Thoracic aorta (tissue), 2 donors: Measurements from ENCODE around the gene GDE1. TPM values are rescaled to one million over a fixed set of nuclear protein-coding genes. Genes with fewer than 3 reads are reported as not detected.
"Not testable (repeated sequence)": the region's sequence is repeated elsewhere in the genome, so short reads cannot be mapped to it uniquely, and the experiment has no call there.

Source experiments
- ATAC-seq: fragments of 150-250 bp; one replicate; pipeline ENCODE4 v1.8.0; 2017; ENCODE audit warnings: low read depth; ENCODE audit not compliant: insufficient number of reproducible peaks, low FRiP score
- DNase-seq: peaks from one replicate; pipeline ENCODE4 v3.0.0-alpha.2; 2020; ENCODE audit warnings: low spot score
- H3K27ac ChIP-seq, 2 donors: fragments of 200-600 bp; sonication (generic); 1 replicate in 1 of 2; 2 replicates in 1 of 2; pipeline ENCODE4 v1.5.1; 2016; ENCODE audit warnings: mild to moderate bottlenecking in 2 of 2, moderate library complexity in 2 of 2
- H3K27me3 ChIP-seq: fragments of 200-600 bp; sonication (generic); replicated peaks from 2 replicates; pipeline ENCODE4 v1.6.0; 2016; ENCODE audit warnings: mild to moderate bottlenecking; ENCODE audit not compliant: insufficient read depth
- H3K36me3 ChIP-seq: fragments of 200-600 bp; sonication (generic); one replicate; pipeline ENCODE4 v1.5.1; 2016
- H3K4me1 ChIP-seq, 2 donors: fragments of 200-600 bp; sonication (generic); 1 replicate in 1 of 2; 2 replicates in 1 of 2; pipeline versions ENCODE4 v1.5.1 to v1.6.0; 2016; ENCODE audit warnings: low read depth in 2 of 2, mild to moderate bottlenecking in 1 of 2; ENCODE audit not compliant: control insufficient read depth in 1 of 2
- H3K4me3 ChIP-seq: fragments of 200-600 bp; sonication (generic); 2 replicates; pipeline ENCODE4 v1.5.1; 2016; ENCODE audit warnings: mild to moderate bottlenecking
- H3K9me3 ChIP-seq: fragments of 200-600 bp; sonication (generic); 2 replicates; pipeline ENCODE4 v1.5.1; 2016
- total RNA-seq, 2 donors: library from RNA; depleted of rRNA; stranded (reverse); fragments of >200 nt; gene quantifications; one replicate each; pipeline versions ENCODE4 v1.1.0 to v1.2.3, GENCODE V29; 2016
- TF ChIP-seq, protein P1 (sequence below): fragments of 200-600 bp; sonication (generic); IDR thresholded peaks from one replicate; pipeline ENCODE4 v1.5.1; 2019; ENCODE audit warnings: antibody characterized with exemption

GDE1 gene
- total RNA-seq, 2 donors from 2014 or later, result 47.8 to 49.7 TPM

DNA sequence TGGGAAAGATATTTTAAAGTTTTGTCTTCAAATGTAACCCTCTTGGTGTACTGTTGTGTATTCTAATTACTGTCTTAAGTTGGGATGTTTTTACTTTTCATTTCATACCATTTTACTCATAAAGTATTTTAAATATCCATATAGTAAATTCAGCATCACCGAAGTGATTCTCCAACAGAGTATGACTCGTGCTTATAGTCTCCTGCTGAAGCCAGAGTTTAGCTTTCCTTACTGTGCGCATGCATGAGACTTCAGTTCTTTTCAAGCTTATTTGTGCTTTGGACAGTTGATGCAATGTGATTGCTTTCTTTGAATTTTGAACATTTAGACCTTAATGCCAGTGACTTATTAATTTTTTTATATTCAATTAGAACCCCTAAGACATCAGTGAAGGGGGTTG, 26.2 kb upstream of the GDE1 start:
- no peaks in the 10 kb centered on the region for H3K9me3 ChIP-seq
- H3K36me3 ChIP-seq, result peaks cover 19% of the 10 kb centered on the region
- no peaks in the 10 kb centered on the region for H3K4me1 ChIP-seq
- DNase-seq, result no peak
- H3K4me3 ChIP-seq, result no peak overlapping the region
- TF ChIP-seq, protein P1, sequence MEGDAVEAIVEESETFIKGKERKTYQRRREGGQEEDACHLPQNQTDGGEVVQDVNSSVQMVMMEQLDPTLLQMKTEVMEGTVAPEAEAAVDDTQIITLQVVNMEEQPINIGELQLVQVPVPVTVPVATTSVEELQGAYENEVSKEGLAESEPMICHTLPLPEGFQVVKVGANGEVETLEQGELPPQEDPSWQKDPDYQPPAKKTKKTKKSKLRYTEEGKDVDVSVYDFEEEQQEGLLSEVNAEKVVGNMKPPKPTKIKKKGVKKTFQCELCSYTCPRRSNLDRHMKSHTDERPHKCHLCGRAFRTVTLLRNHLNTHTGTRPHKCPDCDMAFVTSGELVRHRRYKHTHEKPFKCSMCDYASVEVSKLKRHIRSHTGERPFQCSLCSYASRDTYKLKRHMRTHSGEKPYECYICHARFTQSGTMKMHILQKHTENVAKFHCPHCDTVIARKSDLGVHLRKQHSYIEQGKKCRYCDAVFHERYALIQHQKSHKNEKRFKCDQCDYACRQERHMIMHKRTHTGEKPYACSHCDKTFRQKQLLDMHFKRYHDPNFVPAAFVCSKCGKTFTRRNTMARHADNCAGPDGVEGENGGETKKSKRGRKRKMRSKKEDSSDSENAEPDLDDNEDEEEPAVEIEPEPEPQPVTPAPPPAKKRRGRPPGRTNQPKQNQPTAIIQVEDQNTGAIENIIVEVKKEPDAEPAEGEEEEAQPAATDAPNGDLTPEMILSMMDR, result no peak
- ATAC-seq, result no peak
- H3K27me3 ChIP-seq, result no peaks in the 10 kb centered on the region
- H3K27ac ChIP-seq, result no peak overlapping the region

DNA sequence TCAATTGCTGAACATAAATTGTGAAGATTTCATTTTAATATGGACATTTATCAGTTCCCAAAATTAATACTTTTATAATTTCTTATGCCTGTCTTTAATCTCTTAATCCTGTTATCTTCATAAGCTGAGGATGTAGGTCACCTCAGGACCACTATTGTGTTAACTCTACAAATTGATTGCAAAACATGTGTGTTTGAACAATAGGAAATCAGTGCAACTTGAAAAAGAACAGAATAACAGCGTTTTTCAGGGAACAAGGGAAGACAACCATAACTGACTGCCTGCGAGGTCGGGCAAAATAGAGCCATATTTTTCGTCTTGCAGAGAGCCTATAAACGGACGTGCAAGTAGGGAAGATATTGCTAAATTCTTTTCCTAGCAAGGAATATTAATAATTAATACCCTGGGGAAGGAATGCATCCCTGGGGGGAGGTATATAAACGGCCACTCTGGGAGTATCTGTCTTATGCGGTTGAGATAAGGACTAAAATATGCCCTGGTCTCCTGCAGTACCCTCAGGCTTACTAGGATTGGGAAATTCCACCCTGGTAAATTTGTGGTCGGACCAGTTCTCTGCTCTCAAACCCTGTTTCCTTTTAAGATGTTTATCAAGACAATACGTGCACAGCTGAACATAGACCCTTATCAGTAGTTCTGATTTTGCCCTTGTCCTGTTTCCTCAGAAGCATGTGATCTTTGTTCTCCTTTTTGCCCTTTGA, 21.5 kb upstream of the GDE1 start:
- DNase-seq, ATAC-seq, H3K27ac ChIP-seq, H3K4me1 ChIP-seq, H3K4me3 ChIP-seq, H3K27me3 ChIP-seq, H3K9me3 ChIP-seq: not testable (repeated sequence)
- peaks cover 31% of the 10 kb centered on the region for H3K36me3 ChIP-seq

DNA sequence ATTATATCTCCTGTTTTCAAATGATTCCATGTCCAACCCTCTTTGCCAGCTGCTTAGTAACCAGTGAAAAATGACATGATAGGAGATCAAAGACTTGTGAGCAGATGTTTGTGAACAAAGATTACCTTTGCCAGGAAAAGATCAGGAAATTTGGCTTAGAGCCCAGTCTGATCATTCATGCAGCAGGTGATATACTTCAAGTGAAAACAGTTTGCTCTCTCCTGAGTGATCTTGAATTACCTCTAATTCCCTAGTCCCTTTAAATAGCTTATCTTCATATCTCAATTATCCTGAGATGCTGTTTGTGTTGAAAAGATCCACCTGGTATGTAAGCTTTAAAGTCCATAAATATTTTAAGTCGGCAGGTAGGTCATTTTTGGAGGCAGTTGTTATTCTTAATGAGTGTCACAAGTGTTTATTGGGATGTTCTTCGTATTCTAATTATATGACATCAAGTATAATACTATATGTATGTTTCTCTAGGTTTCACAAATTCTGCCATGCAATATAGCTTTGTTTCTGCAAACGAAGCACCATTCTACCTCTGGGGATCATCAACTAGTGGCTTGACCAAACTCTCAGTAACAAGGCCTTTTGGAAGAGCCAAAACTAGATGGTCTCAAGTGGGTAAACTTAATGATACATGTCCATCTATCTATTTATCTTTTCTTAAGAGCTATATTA, 20.4 kb upstream of the GDE1 start:
- H3K36me3 ChIP-seq, result peaks cover 32% of the 10 kb centered on the region
- no peaks in the 10 kb centered on the region for H3K4me1 ChIP-seq

DNA sequence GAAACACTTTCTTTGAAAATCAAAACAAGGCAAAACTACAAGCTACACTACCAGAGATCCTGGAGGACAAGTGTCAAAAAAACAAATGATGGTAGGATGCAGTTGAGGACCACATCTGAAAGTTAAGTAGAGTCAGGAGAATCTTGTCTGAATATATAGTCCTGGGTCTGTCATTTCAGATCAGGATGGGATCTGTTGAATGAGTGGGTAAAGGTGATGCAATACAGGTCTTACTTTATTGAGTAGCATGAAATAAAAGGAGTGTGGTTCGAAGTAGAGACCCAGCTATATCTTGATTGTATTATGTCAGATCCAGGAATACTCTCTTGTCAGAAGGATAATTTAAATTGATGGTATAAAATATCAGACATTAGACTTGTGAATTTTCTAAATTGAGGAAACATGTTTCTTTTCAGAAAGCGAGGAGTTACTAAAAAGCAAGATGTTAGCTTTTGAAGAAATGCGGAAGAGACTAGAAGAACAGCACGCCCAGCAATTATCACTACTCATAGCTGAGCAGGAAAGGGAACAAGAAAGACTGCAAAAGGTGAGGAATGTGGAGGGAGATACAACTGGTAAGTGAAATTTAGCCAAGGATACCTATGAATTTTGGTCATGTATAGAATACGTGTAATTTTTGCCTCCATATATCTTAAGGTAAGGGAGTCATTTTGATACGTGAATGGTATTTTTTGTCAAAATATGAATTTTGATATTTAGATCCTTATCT, 18.5 kb upstream of the GDE1 start:
- no peaks in the 10 kb centered on the region for H3K27me3 ChIP-seq
- H3K9me3 ChIP-seq, result no peaks in the 10 kb centered on the region
- TF ChIP-seq, protein P1, result no peak
- no peak for ATAC-seq
- H3K36me3 ChIP-seq, result peaks cover 31% of the 10 kb centered on the region
- no peak overlapping the region for H3K27ac ChIP-seq
- H3K4me1 ChIP-seq, result no peaks in the 10 kb centered on the region
- no peak for DNase-seq
- H3K4me3 ChIP-seq, result no peak overlapping the region

More for the DNA sequence above, 20.4 kb upstream of the GDE1 start:
- no peaks in the 10 kb centered on the region for H3K9me3 ChIP-seq
- ATAC-seq (no peak), DNase-seq (no peak)
- H3K4me3 ChIP-seq, result no peak overlapping the region
- TF ChIP-seq, protein P1, result no peak
- no peak overlapping the region for H3K27ac ChIP-seq
- no peaks in the 10 kb centered on the region for H3K27me3 ChIP-seq

DNA sequence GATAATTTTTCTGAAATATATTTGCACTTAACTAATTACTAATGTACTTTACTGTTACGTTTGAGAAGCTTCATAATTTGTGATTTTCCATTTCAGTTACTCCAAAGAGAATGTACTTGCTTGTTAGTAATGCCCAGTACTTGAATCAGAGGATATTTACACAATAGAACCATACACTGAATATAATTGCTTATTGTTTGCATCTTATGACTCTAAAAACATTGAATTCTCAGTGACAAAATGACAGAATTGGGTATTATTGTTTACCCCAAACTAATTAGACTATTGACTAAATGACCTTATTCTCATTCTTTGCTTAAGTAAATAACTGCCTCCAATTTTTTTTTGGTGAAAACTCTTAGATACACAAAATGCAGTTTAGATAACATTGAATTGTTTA, 10.7 kb upstream of the GDE1 start:
- ATAC-seq (no peak), DNase-seq (no peak)
- no peaks in the 10 kb centered on the region for H3K27me3 ChIP-seq
- TF ChIP-seq, protein P1, result no peak
- H3K27ac ChIP-seq, result no peak overlapping the region
- no peaks in the 10 kb centered on the region for H3K4me1 ChIP-seq
- no peaks in the 10 kb centered on the region for H3K9me3 ChIP-seq
- peaks cover 17% of the 10 kb centered on the region for H3K36me3 ChIP-seq
- no peak overlapping the region for H3K4me3 ChIP-seq
